Midbrain (tissue), 1 donor: Measurements from ENCODE around the gene MOCOS.
"Not testable (repeated sequence)": the region's sequence is repeated elsewhere in the genome, so short reads cannot be mapped to it uniquely, and the experiment has no call there.

Experiments used
- DNase-seq: peaks from one replicate; lab custom pipeline; 2025; lab: John Stamatoyannopoulos, UW

MOCOS gene

GRCh38 chr18:36200354-36200771 lies 13.1 kb downstream of the MOCOS start:
- DNase-seq = no peak

- no peak for DNase-seq
Measured at GRCh38 chr18:36201765-36202164, 14.5 kb downstream of the MOCOS start.

- DNase-seq = no peak
Measured at GRCh38 chr18:36203360-36203895, 16.1 kb downstream of the MOCOS start.

GRCh38 chr18:36205166-36205565 lies 17.9 kb downstream of the MOCOS start:
- no peak for DNase-seq

- no peak for DNase-seq
Measured at GRCh38 chr18:36207303-36207702, 20.0 kb downstream of the MOCOS start.

GRCh38 chr18:36207969-36208368 lies 20.7 kb downstream of the MOCOS start:
- not testable (repeated sequence) for DNase-seq

GRCh38 chr18:36211612-36212065 lies 24.3 kb downstream of the MOCOS start:
- no peak for DNase-seq

GRCh38 chr18:36212301-36213171 lies 25.2 kb downstream of the MOCOS start:
- DNase-seq = no peak

GRCh38 chr18:36214811-36215210 lies 27.5 kb downstream of the MOCOS start:
- DNase-seq = no peak

- no peak for DNase-seq
Measured at GRCh38 chr18:36215577-36215976, 28.3 kb downstream of the MOCOS start.

- DNase-seq = no peak
Measured at GRCh38 chr18:36217348-36217747, 30.1 kb downstream of the MOCOS start.

GRCh38 chr18:36229188-36229587 lies 41.9 kb downstream of the MOCOS start:
- DNase-seq = no peak

- DNase-seq = not testable (repeated sequence)
Measured at GRCh38 chr18:36240510-36240909, 53.2 kb downstream of the MOCOS start.

- no peak for DNase-seq
Measured at GRCh38 chr18:36241831-36242230, 54.5 kb downstream of the MOCOS start.

- DNase-seq = no peak
Measured at GRCh38 chr18:36247036-36247435, 59.7 kb downstream of the MOCOS start.

GRCh38 chr18:36249392-36249791 lies 62.1 kb downstream of the MOCOS start:
- DNase-seq = no peak

- no peak for DNase-seq
Measured at GRCh38 chr18:36250827-36251226, 63.5 kb downstream of the MOCOS start.

GRCh38 chr18:36255072-36255698 lies 67.9 kb downstream of the MOCOS start:
- no peak for DNase-seq

- no peak for DNase-seq
Measured at GRCh38 chr18:36256094-36256493, 68.8 kb downstream of the MOCOS start.

- no peak for DNase-seq
Measured at GRCh38 chr18:36262971-36263370, 75.7 kb downstream of the MOCOS start.

- no peak for DNase-seq
Measured at GRCh38 chr18:36264283-36264682, 77.0 kb downstream of the MOCOS start.

GRCh38 chr18:36265015-36265414 lies 77.7 kb downstream of the MOCOS start:
- no peak for DNase-seq

- DNase-seq = no peak
Measured at GRCh38 chr18:36269157-36269556, 81.9 kb downstream of the MOCOS start.
